MV-4-11 (cell line): ENCODE measurements around the gene SEMA6B.

Experiments
- DNase-seq: peaks from one replicate; lab custom pipeline; 2025; lab: John Stamatoyannopoulos, UW

SEMA6B gene

DNA sequence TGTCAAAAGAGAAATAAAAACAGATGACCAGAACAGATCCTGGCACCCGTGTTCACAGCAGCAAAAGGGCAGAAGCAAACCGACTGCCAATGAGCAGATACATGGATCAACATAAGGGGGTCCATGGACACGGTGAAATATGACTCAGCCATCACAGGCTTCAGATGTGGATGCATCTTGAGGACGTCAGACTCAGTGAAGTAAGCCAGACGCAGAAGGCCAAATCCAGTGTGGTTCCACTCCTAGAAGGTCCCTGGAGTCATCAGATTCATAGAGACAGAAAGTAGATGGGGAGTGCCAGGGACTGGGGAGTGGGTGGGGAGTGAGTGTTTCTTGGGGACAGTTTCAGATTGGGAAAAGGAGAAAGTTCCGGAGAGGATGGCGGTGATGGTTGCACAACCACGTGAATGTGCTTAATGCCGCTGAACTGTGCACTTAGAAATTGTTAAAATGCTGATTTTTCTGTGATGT, 28.8 kb upstream of the SEMA6B start:
- no peak for DNase-seq

DNA sequence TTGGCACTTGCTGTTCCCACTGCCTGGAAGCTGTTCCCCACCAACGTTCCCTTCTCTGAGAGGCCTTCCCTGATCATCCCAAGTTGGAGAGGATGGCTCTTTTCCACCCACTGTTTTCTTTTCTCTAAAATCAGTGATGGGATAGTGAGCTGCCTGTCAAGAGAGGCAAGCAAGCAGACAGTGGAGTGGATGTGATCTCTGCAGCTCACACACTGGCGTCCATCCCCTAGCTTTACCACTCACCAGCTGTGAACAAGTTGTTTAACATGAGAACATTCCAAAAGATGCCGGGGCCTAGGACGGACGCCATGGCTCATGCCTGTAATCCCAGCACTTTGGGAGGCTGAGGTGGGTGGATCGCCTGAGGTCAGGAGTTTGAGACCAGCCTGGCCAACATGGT, 28.0 kb upstream of the SEMA6B start:
- DNase-seq: no peak

DNA sequence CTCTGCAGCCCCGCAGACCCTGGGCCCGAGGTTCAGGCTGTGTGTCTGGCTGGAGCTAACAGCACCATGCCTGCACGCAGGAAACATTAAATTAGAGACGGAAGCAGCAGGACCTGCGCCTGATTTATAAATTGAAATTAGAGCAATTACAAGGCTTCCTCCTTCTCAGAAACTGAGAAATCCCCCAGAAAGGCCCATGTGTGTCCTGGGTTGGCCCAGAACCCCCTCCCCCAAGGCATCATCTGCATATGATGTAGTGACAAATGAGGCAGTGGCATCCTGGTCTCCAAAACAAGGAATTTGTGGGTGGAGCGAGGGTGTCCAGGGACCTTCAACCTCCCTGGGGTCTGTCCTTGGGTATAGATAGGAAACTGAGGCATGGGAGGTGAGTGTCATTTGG, 27.2 kb upstream of the SEMA6B start:
- DNase-seq: no peak

DNA sequence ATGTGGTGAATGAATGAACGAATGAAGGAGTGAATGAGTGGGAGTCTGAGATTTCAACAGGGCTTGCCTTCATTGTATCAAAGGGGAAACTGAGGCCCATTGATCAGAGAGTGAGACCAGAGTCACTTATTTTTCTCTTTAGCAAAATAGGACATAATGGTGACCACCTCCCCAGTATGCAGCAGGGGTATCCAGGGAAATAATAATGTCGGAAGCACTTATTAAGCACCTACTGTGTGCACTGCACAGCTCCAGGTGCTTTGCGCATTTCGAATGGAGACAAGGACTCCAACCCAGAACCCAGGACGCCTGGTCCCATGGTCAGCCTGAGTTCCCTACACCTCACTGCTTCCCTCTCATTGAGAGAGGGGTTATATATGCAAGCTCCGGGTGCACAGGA, 26.8 kb upstream of the SEMA6B start:
- no peak for DNase-seq

DNA sequence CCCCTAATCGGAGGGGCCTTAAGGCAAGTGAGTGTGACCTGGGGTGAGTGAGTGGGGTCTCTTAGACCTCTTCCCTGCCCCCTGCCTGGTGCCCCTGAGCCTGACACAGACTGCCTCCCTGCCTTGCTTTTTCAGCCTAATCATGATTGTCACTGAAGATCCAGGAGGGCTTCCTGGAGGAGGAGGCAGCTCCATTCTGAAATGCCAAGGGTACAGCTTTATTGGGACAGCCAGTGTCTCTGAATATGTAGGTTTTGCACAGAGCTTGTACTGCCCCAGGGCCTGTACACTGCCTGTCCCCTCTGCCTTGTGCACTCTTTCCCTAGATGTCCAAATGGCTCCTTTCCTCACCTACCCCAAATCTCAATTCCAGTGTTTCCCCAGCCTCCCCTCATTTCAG, 26.1 kb upstream of the SEMA6B start:
- DNase-seq: no peak

DNA sequence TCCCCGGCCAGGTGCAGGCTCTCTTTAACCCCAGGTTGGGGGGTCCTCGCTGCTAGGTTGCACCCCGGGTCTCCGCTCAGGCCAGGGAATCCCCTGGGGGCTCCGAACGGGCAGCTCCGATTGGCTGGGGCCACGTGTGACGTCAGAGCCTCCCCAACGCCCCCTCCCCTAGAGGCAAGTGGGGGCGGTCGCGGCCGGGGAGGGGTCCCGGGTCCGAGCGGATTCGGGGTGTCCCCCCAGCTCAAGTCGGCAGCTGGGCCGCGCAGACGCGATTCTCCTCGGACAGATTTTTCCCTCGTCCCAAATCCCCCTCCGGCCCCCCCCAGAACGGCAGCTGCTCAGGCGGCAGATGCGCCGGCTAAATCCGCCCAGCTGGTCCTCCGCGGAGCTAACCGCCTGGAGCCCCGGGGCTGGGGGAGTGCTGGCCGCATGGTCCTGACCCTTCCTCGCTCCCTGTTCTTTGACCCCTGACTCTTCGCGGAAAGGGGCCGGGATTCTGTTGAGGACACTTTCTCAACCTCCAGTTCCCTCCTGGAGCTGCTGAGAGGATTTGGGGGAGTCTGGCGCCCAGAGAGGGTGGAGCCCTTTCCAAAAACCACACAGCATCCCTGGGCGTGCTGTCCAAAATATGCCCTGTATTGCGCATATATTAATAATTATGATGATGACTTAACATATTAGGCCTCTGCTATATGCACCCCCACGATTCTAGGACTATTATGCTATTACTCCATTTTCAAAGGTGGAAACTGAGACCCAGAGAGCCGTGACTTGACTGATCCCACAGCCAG, 25.4 kb upstream of the SEMA6B start:
- no peak for DNase-seq

DNA sequence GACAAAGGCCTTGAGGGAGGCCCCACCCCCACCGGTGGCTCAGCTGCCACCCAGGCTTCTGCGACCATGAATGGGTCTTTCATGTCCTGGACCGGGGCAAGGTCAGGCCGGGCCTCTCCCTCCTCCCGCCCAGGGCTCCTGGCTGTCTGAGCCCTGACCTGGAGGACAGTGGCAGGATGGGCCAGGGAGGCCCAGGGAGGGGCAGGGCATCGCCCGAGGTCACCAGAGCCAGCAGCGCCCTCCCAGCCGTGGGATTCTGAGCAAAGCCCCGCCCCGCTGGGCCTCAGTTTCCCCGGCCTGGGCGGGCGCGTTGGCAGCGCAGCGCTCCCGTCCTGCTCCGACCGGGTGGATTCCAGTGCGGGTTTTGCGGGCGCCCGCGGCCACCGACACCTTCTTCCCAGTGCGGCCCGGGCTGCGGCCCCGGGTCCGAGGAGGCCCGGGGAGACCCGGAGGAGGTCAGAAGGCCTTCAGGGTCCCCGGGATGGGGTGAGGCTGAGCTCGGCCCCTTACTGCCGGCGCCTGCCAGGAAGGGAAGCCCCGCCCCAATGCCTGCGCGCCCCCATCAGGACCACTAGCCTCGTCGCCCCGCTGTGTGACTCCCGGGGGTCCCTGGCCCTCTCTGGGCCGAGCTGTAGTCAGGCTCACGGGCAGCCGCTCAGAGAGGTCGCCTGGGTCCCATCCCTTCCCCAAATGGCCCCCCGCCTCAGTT, 24.6 kb upstream of the SEMA6B start:
- DNase-seq: no peak

DNA sequence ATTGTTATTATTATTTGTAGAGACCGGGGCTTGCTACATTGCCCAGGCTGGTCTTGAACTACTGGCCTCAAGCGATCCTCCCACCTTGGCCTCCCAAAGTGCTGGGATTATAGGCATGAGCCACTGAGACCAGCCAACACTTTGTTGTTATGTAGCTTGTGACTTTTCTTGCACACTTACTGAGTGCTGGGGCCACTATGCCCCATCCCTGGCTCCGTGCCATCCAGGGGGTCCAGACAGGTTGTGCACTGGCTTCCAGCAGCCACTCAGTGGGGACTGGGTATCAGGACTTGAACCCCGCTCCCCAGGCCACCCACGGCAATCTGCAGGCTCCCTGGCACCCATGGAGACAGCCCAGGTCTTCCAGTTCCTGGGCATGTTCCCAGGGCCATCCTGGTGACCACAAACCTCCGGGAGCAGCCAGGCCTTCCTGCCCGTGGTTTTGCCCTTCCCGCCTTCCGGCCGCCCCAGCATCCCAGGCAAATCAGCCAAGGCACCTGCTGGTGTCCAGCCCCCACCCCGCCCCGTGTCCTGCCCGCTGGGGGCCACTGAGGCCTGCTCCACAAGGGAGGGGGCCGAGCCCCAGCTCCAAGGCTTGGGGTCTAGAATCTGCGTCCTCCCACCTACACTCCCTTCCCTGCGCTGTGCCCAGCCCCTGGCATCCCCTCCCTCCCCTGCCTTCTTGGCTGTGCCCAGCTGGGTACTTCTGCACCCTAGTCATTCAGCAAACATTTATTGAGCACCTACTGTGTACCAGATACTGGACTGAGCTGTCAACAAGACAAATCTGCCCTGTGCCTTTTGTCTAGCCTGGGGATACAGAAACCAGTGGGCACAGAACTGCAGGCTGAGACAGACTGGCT, 23.7 kb upstream of the SEMA6B start:
- DNase-seq: no peak

DNA sequence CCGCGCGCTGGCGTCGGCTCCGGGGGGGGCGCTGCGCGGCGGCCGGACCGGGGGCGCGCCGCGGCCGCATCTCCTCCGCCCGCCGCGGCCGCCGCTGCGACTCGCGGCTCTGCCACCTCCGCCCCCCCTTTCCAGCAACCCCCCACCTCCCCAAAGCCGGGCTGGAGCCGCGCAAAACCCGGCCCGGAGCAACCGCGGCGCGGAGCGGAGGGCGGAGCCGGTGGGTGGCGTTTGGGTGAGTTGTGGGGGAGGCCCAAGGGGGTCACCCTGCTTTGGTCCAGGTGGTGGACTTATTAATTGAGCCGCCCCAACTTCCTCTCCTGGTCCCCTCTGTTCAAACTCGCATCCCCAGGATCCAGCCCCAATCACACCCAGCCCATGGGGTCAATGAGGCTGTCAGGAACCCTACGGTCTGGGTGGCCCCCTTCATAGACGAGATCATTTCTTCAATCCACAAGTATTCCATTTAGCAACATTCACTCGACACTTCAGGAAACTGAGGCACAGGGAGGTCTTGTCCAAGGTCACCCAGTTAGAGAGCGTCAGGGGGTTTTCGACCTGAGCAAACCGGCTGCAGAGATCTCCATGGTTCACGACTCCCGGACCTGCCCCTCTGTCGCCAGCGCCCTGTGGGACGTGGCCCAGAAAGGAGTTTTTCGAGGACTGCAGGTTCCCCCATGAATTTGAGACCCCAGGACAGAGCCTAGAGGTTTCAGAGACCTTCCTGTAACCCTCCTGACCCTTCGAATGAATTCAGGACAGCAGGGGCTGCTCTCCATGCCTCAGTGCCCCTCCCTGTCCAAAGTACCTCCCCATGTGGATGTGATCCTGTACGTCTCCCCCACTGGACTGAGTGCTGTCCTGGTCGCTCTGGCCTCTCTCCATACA, 22.4 kb upstream of the SEMA6B start:
- no peak for DNase-seq

DNA sequence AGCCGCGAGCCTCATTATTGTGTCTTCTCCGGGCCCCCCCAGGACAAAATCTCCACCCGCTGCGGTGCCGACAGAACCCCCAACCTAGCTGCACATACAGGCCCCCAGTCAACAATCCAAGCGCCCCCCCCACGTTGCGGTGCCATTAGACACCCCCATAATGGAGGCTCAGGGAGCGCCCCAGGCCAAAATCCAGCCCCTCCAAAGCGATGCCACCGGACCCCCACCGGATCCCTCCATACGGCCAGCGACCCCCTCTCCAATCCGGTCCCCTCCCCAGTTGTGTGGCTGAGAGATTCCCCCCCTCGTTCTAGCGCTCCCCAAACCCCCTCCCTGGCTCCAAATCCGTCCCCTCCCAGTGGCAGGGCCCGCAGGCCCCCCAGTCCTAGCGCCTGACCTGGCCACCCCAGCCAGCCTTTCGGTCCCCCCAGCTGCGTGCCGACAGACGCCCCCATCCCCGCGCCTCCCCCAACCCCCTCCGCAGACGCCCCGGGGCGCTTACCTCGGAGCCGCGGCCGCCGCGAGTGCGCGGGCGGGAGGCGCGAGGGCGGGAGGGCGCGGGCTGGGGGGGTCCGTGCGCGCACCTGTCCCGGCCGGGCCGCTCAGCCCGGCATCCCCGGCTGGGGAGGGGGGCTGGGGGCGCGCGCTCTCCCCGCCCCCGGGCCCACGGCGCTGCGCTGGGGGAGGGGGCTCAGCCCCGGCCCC, 21.6 kb upstream of the SEMA6B start:
- DNase-seq: no peak

DNA sequence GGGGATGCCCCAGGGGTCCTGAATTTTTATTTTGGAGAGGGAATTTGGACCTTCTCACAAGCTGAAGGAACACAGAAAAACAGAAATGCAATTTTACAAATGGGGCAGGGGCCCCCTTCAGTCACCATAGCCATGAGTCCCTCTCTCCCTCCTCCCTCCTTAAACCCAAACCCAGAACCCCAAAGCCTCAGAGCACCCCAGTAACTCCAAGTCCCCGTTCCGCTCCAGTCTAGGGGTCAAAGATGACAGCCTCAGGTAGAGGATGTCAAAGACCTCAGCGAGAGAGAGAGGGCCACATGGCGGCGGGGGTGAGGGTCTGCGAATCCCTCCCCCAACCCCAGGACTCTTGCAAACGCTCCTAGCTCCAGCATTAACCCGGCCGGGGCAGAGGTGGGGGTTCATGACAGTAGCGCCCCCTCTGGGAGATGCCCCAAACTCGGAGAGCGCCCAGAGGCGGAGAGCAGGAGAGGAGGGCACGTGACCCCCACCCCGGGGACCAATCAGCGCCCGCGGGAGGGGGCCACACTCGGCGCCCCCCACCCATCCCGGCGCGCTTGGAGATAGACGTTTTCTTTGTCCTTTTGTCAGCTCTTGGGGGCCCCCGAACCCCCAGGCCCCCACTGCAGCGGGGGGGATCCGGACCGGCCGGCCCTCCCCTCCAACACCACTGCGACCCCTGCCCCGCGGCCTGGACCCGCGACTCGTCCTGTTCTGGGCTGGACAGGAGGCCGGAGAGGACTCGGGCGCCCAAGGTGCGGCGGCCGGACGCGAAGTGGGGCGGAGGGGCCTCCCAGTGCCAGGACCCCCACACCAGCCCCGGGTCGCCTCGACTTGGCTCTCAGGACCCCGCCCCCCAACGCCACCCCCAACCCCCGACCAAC, 20.8 kb upstream of the SEMA6B start:
- no peak for DNase-seq

DNA sequence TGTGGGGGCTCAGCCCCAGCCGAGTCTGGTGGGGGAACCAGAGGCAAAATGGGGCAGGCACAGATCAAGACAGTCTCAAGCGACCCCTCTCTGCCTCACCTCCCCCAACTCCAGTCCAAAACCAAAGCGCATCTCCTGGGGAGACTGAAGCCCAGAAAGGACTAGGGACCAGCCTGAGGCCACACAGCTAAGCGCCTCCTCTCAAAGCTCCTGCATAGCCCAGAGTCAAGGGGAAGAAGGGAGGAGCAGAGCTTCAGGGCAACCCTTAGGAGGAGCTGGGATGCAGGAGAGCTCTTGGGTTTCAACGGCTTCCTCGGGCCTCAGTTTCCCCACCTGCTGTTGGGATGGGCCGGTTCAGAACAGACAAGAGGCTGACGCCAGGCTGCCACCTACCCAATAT, 19.9 kb upstream of the SEMA6B start:
- no peak for DNase-seq

DNA sequence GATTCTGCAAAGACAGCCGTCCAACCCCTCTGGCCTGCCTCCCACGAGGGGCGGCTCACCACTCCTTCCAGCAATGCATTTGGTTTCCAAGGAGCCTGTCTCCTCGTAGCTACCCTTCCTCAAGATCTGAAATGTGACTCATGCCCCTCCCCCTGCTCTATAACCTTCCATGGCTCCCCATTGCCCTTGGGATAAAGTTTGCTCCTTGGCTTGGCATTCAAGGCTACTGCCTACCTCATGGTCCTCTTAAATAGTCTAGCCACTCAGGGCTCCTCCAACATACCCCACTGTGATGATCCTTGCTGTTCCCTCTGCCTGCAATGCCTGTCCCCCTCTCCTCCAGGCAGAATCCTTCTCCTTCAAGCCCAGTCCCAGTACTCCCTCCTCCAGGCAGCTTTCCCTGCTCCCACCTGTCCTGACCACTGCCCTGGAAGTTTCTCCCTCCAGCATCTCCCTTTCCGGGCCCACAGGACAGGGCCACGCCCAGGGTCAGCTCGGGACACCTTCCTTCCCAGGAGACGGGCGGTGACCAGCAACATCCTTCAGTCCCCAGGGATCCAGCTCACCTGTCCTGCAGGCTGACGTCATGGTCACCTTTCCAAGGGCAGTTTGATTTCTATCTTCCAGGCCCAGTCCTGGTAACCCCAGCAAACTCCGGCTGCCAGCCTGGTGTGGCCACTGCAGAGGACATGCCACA, 19.2 kb upstream of the SEMA6B start:
- DNase-seq: no peak

DNA sequence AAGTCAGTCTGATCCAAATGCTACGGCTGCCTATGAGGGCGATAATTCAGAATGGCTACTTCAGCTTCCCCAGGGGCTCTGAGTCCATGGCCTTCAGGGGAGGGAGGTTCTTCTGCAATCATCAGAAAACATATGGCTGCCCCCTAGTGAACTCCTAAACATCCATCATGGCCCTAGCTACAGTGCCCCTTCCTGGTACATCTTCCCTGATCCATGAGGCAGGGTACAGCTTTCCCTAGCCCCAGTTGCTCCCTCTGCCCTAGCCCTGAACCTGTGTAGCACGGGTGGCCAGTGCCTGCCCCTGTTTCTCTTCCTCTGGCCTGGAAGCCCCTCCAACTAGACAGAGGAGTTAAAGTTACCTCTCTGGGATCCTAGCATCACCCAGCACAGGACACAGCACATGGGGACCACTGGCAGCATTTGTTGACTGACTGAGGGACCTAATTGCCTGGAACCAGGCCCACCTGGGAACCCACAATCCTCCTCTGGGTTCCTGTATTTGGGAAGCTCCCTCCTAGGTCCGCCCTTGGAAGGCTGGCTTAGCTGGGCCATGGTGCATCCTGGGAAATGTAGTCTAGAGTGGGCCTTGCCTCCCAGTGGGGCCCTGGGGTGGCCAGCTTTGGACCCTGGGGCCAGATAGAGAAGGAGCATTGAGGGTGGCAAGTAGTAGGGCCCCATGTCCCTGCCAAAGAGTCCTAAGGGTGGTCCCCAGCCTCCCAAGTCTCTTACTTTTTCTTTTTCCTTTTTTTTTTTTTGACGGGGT, 17.7 kb upstream of the SEMA6B start:
- DNase-seq: no peak

DNA sequence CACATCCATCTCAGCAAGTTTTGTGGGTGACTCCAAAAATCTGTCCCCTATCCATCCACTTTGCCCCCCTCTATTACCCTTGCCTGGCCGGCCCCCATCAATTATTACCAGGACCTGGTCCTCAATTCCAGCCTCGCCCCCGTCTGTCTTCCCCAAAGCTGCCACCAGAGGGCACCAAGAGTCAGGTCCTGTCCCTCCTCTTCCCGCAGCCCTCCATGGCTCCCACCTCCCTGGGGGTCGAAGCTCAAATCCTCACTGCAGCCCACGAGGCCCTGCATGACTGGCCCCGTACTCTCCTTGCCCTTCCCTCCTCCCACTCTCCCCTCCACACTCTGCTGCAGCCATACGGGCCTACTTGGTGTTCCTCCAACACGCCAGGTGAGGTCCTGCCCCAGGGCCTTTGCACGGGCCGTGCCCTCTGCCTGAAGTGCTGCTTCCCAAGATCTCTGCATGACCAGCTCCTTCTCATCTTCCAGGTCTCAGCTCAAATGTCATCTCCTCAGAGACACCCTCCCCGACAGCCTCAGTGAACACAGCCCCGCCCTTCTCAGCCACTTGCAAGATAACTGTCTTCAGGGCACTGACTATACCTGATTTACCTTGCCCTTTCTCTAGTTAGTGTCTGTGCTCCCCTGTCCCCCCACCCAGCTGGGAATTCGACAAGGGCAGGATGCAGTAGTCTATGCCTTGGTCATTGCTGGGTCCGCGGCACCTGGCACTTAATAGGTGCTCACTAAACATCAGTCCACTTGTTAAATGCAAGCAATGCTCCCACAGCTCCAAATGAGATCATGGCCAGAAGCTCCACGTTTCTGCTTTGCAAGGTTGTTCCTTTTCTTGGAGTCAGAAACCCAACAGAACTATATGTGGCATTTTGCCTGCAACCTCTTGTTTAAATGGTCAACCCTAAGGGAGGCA, 16.8 kb upstream of the SEMA6B start:
- DNase-seq: peak; percentile 17

DNA sequence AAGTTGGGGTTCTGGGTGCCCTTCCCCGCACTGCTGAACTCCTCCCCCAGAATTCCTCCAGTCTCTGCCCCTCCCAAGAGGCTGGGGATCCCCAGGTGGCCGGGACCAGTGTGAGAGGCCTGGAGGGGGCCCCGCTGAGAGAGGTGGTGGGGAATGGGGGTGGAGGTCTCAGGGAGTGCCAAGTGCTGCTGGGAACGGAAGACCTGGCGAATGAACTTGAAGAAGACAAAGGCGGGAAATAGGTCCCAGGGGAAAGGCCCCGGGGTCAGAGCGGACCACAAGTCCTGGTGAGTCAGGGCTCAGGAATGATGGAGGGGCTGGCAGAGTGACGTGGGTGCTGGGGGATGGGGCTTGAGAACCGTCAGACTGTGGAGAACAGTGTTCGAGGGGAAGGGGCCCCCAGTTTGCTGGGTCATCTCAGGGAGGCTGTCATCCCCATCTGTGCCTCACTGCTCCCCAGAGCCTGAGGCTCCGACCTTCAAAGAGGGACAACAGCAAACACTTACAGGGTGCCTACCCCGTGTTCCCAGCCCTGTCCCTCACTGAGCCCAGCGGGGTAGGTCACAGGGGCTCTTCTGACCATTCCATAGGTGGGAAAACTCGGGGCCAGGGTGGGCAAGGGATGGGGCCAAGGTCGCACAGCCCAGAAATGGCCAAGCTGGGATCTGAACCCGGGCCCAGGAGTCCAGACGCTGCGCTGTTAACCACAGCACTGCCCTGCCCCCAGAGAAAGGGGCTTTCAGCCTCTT, 16.0 kb upstream of the SEMA6B start:
- peak; percentile 54 for DNase-seq

DNA sequence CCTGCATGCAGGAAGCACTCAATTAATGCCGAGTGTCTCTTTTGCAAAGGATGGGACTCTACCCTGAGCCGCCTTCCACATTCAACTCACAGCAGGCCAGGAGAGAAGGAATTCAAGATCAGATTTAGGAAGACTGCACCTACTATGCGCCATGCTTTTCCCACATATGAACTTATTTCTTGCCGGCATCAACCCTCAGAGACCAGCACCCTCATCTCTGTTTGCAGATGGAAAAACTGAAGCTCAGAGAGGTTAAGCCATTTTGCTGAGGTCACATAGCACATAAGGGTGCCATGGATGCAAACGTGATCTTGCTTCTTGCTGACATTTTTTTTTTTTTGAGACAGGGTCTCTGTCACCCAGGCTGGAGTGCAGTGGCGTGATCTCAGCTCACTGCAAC, 14.2 kb upstream of the SEMA6B start:
- no peak for DNase-seq
